ES-I3 (cell line): Measurements from ENCODE around the gene RBM39.
"Not testable (repeated sequence)": the region's sequence is repeated elsewhere in the genome, so short reads cannot be mapped to it uniquely, and the experiment has no call there.

Source experiments
- H3K36me3 ChIP-seq: 2 replicates; pipeline ENCODE4 v1.6.1; 2013; ENCODE audit warnings: mild to moderate bottlenecking, low read length, control low read depth, moderate library complexity; ENCODE audit not compliant: insufficient read depth
- H3K4me1 ChIP-seq: 2 replicates; pipeline ENCODE4 v1.6.1; 2013; ENCODE audit warnings: mild to moderate bottlenecking, control low read depth, low read length; ENCODE audit not compliant: insufficient read depth
- H3K9ac ChIP-seq: 2 replicates; pipeline ENCODE4 v1.6.1; 2013; ENCODE audit warnings: low read depth, mild to moderate bottlenecking, low read length, moderate library complexity
- H3K9me3 ChIP-seq: 2 replicates; pipeline ENCODE4 v1.6.1; 2013; ENCODE audit warnings: mild to moderate bottlenecking, low read length, moderate library complexity; ENCODE audit not compliant: control insufficient read depth, insufficient read depth

The RBM39 gene

DNA sequence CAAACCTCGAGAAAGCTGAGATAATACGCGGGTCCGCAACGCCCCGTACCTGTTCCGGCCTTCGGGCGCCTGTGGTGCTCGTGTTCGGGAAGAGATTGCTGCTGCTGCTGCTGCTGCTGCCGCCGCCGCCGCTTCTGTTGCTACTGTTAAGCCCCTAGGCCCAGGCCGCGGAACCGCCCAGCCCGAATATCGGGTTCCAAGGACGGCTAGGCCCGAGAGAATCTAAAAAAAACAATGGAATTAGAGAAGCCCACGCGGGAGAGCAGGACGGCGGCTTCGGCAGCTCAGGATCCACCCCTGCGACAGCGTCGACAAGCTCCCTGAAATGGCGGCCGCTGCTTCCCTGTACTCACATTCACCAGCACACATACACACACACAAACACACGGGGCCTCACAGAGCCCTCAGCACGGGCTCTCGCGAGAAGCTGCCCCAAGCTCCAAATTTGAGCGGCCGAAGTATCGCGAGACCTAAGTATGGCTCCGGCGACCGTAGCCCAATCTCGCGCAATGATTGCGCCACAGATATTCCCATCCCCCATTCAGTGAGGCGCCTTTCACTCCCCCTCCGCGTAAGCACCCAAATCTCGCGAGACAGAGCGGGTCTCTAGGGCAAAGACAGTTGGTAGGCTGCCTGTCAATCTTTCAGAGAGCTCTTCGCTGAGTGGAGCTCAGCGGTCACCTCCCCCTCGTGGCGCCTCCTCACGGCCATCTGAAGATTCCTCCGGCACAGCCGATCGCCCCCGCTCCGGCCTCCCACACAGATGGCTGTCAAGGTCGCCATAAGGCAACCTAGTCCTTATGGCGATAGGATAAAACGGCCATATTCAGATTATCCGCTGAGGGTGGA, at the start of gene RBM39:
Gene RBM39, minus strand, starts transcription at position 369 of the 849 bp plus-strand sequence. CDS start 1,386 bp downstream, outside the sequence.
- H3K9me3 ChIP-seq = no peaks in the 10 kb centered on the region
- H3K36me3 ChIP-seq = peaks cover 22% of the 10 kb centered on the region
- peaks cover 8% of the 10 kb centered on the region; the same call in 1 of the 2 replicates for H3K4me1 ChIP-seq
- H3K9ac ChIP-seq = peak within 1 kb of the TSS; percentile 98

DNA sequence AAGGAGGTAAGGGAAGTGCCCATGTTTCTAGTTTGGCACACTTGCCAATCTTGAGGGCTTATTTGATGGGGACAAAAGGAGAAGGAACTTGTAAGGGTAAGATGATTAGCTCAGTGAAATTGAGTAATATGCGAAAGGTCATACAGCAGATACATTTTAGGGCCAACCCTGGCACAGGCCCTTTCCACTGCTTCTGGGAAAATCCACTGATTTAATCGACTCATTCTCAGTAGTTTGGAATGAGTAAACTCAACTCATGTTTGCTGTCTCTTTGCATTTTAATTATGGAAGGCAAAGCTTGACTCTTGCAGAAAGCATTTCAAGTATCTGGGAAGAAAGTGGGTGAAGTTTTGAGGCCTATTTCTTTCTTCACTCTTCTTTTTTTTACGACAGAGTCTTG, 49.8 kb upstream of the RBM39 start:
- Histone ChIP-seq H3K36me3 (no peaks in the 10 kb centered on the region), H3K9ac (no peak overlapping the region), H3K9me3 (no peaks in the 10 kb centered on the region), H3K4me1 (peaks cover 4% of the 10 kb centered on the region)

DNA sequence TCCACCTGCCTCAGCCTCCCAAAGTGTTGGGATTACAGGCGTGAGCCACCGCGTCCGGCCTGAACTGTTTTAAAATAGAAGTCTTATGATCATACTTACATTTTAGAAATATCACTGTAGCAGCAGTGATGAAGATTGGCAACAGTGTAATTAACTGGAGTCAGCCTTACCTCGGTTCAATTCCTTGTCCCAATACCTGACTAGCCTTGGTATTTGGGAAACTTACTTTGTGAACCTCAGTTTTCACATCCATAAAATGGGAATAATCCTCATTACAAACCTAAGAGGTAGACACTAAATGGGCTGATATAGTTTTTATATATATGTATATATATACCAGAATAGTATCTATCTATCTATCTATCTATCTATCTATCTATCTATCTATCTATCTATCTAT, 49.0 kb upstream of the RBM39 start:
- no peak overlapping the region for H3K9ac ChIP-seq
- no peaks in the 10 kb centered on the region for H3K9me3 ChIP-seq
- no peaks in the 10 kb centered on the region for H3K36me3 ChIP-seq
- H3K4me1 ChIP-seq = peaks cover 4% of the 10 kb centered on the region

DNA sequence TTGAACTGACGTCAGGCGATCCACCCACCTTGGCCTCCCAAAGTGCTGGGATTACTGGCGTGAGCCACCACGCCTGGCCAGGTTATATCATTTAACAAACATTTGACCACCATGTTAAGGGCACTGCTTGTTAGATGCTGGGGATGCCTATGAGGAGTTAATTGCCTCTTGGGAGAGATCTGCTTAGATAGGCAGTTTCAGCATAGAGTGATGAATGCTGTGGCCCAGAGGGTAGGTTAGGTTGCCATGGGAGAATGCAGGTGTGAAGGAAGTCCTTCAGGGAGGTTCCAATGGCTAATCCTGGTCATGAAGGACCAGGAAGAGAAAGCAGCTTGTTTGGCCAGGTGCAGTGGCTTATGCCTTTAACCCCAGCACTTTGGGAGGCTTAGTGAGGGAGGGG, 46.7 kb upstream of the RBM39 start:
- no peak overlapping the region for H3K9ac ChIP-seq
- peaks cover 4% of the 10 kb centered on the region for H3K4me1 ChIP-seq
- no peaks in the 10 kb centered on the region for H3K36me3 ChIP-seq
- H3K9me3 ChIP-seq = no peaks in the 10 kb centered on the region

DNA sequence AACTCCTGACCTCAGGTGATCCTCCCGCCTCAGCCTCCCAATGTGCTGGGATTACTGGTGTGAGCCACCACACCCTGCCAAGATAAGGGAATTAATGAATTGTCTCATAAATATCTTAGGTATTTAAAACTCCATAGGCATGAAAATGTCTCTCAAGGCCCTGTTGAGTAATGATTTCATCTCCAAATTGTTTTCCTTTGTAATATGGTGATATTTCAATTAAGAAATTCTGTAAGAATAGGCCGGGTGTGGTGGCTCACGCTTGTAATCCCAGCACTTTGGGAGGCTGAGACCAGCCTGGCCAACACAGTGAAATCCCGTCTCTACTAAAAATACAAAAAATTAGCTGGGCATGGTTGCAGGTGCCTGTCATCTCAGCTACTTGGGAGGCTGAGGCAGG, 43.5 kb upstream of the RBM39 start:
- not testable (repeated sequence) for H3K9me3 ChIP-seq, H3K36me3 ChIP-seq, H3K9ac ChIP-seq, H3K4me1 ChIP-seq

DNA sequence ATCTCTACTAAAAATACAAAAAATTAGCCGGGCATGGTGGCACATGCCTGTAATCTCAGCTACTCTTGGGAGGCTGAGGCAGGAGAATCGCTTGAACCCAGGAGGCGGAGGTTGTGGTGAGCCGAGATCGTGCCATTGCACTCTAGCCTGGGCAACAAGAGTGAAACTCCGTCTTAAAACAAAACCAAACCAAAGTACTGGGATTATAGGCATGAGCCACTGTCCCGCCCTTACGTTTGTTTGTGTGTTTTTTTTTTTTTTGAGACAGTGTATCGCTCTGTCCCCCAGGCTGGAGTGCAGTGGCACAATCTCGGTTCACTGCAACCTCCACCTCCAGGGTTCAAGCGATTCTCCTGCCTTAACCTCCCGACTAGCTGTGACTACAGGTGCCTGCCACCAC, 41.8 kb upstream of the RBM39 start:
- H3K4me1 ChIP-seq, H3K9me3 ChIP-seq, H3K9ac ChIP-seq, H3K36me3 ChIP-seq: not testable (repeated sequence)

DNA sequence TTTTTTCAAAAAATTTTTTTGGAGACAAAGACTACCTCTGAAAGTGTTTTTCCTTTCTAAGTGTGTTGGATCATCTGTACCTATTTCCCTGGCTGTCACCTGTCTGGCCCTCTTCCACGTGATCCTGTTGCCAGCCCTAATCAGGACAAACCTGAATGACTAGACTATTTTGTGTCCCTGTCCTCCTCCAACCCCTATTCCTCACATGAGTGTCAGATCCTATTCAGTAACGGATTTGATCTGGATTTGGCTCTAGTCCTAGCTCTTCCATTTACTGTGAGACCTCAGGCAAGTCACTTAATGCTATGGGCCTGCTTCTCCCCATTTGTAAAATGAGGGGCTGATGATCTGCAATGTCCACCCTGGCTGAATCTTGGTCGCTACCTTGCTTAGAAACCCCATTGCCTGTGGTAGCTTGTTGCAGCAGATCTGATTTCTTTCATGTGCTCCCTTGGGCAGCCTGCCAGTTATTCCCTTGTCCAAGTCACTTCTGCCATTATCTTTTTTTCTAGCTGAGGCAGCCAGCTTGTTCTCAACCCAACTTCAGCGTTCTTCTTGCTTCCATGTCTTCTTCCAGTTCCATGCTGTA, 34.5 kb upstream of the RBM39 start:
- H3K36me3 ChIP-seq = no peaks in the 10 kb centered on the region
- no peaks in the 10 kb centered on the region for H3K9me3 ChIP-seq
- H3K9ac ChIP-seq = no peak overlapping the region
- peaks cover 11% of the 10 kb centered on the region; the same call in 1 of the 2 replicates for H3K4me1 ChIP-seq

DNA sequence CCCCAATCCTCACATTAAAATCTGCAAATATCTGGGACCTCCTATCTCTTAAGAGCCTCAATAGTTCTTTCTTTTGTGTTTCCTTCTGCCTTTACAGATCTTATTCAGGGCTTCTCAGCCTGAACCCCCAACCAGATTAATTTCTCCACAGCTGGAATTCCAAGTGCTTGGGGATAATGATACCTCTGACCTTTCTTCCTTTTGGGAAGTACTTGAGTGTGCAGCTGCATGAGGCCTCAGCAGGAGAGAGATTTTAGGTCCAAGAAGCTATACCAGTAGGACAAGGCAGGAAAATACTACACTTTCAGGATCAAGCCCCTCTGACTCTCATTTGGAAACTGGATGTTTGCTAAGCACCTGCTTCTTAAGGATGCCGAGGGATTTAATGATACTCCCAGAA, 32.3 kb upstream of the RBM39 start:
- no peaks in the 10 kb centered on the region for H3K9me3 ChIP-seq
- H3K9ac ChIP-seq = no peak overlapping the region
- H3K36me3 ChIP-seq = no peaks in the 10 kb centered on the region
- H3K4me1 ChIP-seq = peaks cover 12% of the 10 kb centered on the region

DNA sequence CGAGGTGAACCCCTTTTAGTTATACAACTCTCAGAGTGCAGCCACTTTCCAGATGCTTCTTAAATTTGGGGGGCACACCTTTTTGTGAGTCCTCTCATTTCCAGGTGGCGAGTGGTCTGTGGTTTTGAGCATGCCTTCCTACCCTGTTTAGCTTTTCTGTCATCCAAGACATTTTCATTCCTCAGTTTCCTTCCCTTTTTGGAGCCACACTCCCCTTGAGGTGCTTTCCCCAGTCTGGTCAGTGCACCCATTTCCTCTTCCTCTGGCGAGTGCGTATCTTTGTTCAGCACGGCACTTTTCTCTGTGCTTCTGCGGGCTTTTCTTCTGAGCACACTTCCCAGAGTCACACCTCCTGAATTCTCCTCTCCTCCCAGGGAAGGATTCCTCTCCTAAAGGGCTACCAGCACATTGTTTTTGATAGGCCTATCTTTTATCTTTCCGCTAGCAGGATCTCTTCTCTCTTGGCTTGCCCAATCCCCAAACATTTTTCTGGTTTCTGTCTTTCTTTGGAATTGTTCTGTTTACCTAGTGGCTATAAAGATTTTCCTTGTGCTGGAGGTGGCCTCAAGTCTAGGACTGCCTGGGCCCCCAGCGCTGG, 31.2 kb upstream of the RBM39 start:
- Histone ChIP-seq H3K4me1 (peaks cover 22% of the 10 kb centered on the region), H3K9ac (peak overlapping the region; percentile 82), H3K36me3 (no peaks in the 10 kb centered on the region), H3K9me3 (no peaks in the 10 kb centered on the region)

DNA sequence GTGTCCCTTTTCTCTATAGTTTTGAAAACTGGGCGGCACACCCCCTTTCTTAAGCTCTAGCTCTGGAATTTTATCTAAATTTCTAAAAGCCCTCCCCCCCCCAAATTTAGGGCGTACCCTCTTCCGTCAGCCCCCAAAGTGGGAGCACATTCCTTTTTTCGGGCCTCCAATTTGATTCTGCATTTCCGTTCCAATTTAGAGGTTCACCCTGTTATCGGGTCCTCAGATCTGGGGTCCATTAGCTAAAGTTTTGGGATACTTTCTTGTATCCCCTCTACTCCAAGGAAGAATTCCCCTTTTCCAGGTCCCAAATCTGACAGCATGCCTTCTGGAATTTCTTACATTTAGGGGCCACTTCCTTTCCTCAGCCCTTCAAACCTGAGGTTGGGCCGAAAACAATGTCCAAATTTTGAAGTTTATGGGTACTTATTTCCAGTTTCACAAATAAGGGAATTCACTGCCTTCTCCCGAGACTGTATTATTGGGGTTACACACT, 30.6 kb upstream of the RBM39 start:
- no peaks in the 10 kb centered on the region for H3K36me3 ChIP-seq
- H3K4me1 ChIP-seq = peaks cover 25% of the 10 kb centered on the region
- H3K9me3 ChIP-seq = no peaks in the 10 kb centered on the region
- peak overlapping the region; percentile 82 for H3K9ac ChIP-seq

DNA sequence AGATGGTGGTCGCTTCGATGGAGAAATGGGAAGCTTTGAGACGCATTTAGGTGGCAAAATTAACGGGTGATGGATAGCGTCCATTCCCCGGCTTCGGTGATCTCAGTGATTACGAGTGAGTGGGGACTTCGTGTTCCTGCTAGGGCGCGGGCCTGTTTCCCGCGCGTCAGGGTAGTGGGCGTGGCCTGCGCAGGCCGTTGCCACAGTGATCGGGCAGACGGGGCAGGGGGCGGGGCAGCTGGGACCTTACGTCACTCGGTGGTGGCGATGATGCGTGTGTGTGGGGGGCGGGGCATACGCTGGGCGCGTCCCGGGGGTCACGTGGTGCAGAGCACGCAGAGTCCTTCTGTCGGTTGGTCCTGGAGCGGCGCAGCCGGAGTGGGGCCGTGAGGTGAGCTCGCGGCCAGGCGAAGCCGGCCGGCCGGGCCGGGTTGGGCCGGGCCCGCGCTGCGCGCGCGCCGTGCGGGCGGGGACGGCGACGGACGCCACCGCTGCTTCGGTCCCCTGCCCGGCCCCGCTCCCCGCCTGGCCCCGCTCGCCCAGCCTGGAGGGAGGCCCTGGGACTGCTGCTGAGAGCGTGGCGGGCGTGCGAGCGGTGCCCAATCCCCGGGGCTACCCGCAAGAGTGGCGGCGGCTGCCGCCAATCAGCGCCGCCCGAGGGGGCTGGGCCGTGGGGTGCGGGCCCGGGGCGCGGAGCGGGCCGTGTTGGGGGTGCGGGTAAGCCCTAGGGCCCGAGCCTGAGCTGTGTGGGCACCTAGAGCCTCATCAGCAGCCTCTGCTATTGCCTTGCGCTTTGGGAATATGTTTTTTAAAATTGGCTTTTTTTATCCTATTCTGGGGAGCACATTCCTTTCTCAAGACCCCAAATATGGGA, 29.9 kb upstream of the RBM39 start, which contains the start of gene PHF20:
Gene PHF20, plus strand, starts transcription at position 327 of the 874 bp plus-strand sequence. CDS start 29,508 bp downstream, outside the sequence.
- Histone ChIP-seq H3K9ac (peak within 1 kb of the TSS; percentile 82), H3K4me1 (peaks cover 25% of the 10 kb centered on the region), H3K9me3 (no peaks in the 10 kb centered on the region), H3K36me3 (no peaks in the 10 kb centered on the region)

DNA sequence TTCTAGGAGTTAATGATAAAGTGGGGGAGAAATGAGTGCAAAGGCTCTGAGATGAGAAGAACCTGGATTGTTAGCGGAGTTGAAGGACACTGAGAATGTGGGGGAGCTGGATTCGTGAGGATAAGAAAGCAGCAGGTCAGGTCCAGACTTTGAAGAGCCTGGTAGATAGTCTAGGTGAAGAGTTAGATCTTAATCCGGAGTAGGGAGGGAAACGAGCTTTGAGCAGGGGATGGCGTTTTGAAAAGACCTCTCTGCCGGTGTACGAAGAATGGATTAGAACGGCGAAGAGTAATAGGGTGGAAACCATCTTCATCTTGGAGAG, 29.3 kb upstream of the RBM39 start:
- Histone ChIP-seq H3K4me1 (peaks cover 22% of the 10 kb centered on the region), H3K9me3 (no peaks in the 10 kb centered on the region), H3K36me3 (no peaks in the 10 kb centered on the region), H3K9ac (peak overlapping the region; percentile 82; the same call in 1 of the 2 replicates)

DNA sequence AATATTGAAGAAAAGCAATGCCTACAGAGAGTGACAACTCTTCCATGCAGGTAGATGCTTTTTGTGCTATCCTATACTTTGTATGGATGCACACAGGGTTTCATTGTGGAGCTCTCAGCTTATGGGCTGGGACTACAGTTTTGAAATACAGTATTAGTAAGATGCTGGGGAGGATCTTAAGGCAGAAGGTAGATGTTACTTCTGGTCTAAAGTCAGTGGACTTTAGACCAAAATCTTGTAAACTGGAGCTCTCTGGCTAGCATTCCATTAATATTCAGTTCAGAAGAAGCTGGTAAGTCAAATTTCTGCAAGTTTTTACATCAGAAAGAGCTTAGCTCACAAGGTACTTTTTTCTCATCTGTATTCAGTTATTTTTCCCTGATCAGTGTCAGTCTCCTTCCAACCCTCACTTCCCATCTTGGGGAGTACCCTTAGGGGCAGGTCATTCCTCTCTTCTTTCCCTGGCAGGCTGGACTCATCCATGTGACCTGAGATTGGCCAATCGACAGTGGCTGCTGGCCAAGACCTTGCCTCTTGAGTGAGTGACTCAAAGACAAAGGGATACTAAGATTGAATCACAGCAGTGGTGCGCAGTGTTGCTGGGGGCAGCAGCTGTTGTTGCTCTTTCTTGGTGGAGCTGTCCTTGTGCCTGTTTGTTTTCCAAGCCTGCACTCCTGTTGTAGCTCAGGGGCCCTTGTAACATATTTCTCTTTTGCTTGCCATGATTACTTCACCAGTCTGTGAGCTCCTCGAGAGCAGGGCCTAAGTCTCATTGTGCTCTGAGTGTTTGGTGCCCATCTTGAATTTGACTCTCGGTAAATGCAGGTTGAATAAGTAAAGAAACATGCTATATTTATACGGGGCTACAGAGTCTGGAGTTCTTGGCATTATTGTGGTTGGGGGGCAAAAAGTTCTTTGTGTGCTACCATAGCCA, 26.9 kb upstream of the RBM39 start:
- peaks cover 19% of the 10 kb centered on the region for H3K4me1 ChIP-seq
- H3K9ac ChIP-seq = no peak overlapping the region
- no peaks in the 10 kb centered on the region for H3K36me3 ChIP-seq
- no peaks in the 10 kb centered on the region for H3K9me3 ChIP-seq
